Measurements from ENCODE around the gene TRPM3. TPM values are rescaled to one million over a fixed set of nuclear protein-coding genes. Genes with fewer than 3 reads are reported as not detected.

Gene TRPM3
- total RNA-seq, 1 experiment from 2014 or later: 5.4 TPM

GRCh38 chr9:70540016-70540415, 581.4 kb downstream of the TRPM3 start:
- CTCF ChIA-PET: no interaction called here

More at GRCh38 chr9:70540016-70540415, 581.4 kb downstream of the TRPM3 start:
- H3K9me3 Mint-ChIP-seq: peaks cover 4% of the 10 kb centered on the region; the same call in 1 of the 2 replicates
- no peaks in the 10 kb centered on the region for H3K36me3 Mint-ChIP-seq
- TF ChIP-seq HMGA2 (CRISPR knock-in tag; IDR thresholded peaks at IDR 0.05) (no peak), SOX15 (CRISPR knock-in tag; IDR thresholded peaks at IDR 0.05) (no peak), AFF4 (CRISPR knock-in tag; IDR thresholded peaks at IDR 0.05; ENCODE audit: borderline replicate concordance) (no peak), SP1 (CRISPR knock-in tag; conservative IDR thresholded peaks at IDR 0.05) (no peak), ATF6 (CRISPR knock-in tag; IDR thresholded peaks at IDR 0.05) (no peak), ZNF219 (CRISPR knock-in tag; IDR thresholded peaks at IDR 0.05; ENCODE audit: borderline replicate concordance) (no peak), IRF2 (CRISPR knock-in tag; IDR thresholded peaks at IDR 0.05; ENCODE audit: borderline replicate concordance, low read depth) (no peak), SMAD4 (CRISPR knock-in tag; IDR thresholded peaks at IDR 0.05) (no peak), STAT6 (CRISPR knock-in tag; conservative IDR thresholded peaks at IDR 0.05; ENCODE audit: low read depth) (no peak), EMX1 (CRISPR knock-in tag; IDR thresholded peaks at IDR 0.05) (no peak)
- TF ChIP-seq, protein P1, sequence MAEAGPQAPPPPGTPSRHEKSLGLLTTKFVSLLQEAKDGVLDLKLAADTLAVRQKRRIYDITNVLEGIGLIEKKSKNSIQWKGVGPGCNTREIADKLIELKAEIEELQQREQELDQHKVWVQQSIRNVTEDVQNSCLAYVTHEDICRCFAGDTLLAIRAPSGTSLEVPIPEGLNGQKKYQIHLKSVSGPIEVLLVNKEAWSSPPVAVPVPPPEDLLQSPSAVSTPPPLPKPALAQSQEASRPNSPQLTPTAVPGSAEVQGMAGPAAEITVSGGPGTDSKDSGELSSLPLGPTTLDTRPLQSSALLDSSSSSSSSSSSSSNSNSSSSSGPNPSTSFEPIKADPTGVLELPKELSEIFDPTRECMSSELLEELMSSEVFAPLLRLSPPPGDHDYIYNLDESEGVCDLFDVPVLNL (CRISPR knock-in tag; IDR thresholded peaks at IDR 0.05; ENCODE audit: borderline replicate concordance, low read depth): no peak
- H3K27ac Mint-ChIP-seq: no peak overlapping the region
- H3K4me1 Mint-ChIP-seq: peaks cover 6% of the 10 kb centered on the region; the same call in 1 of the 2 replicates
- H3K4me3 Mint-ChIP-seq: no peak overlapping the region
- no peak for ATAC-seq
- DNase-seq (ENCODE audit: low spot score): no peak
- H3K27me3 Mint-ChIP-seq (ENCODE audit: low read depth): no peaks in the 10 kb centered on the region
- POLR2A ChIA-PET: no interaction called here

Measured in WTC11 (cell line).